PC-9 (cell line): ENCODE data around the gene CCDC192. TPM values are rescaled to one million over a fixed set of nuclear protein-coding genes. Genes with fewer than 3 reads are reported as not detected.

Source experiments
- BruUV-seq: library from RNA; stranded (reverse); fragments of 400-500 nt; replicated peaks from 2 replicates; lab custom pipeline; 2021; lab: Mats Ljungman, UMichigan
- CTCF ChIA-PET: fragments of 300-600 bp; sonication (Branson Sonifier 250); formaldehyde crosslinking; loops from one replicate; lab custom pipeline; 2022; ENCODE audit warnings: antibody characterized with exemption; lab: Charles Lee
- POLR2A ChIA-PET: fragments of 300-600 bp; sonication (Branson Sonifier 250); formaldehyde crosslinking; loops from one replicate; lab custom pipeline; 2022; ENCODE audit warnings: antibody characterized with exemption; ENCODE audit not compliant: unreplicated experiment; lab: Charles Lee
- DNase-seq, 2 experiments: peaks; one replicate each; pipeline versions ENCODE4 v3.0.0 to v3.0.0-alpha.2; 2015 to 2022; ENCODE audit warnings: mixed read lengths in 1 of 2
- H2AFZ ChIP-seq: fragments of 200-600 bp; sonication (generic); 2 replicates; pipeline ENCODE4 v1.8.1; 2017; ENCODE audit warnings: antibody characterized with exemption
- H3F3A ChIP-seq: fragments of 200-600 bp; sonication (generic); 2 replicates; pipeline ENCODE4 v1.8.1; 2017; ENCODE audit warnings: antibody characterized with exemption, mild to moderate bottlenecking, low read depth; ENCODE audit not compliant: insufficient read depth
- H3K27ac ChIP-seq: fragments of 200-600 bp; sonication (generic); 2 replicates; pipeline ENCODE4 v1.6.1; 2016; ENCODE audit warnings: mixed run types
- H3K27me3 ChIP-seq: fragments of 200-600 bp; sonication (generic); 2 replicates; pipeline ENCODE4 v1.6.1; 2016; ENCODE audit warnings: low read depth, mixed run types; ENCODE audit not compliant: insufficient read depth
- H3K36me3 ChIP-seq: fragments of 200-600 bp; sonication (generic); 2 replicates; pipeline ENCODE4 v1.6.1; 2016; ENCODE audit warnings: low read depth, mixed run types
- H3K4me1 ChIP-seq: fragments of 200-600 bp; sonication (generic); replicated peaks from 2 replicates; pipeline ENCODE4 v1.6.1; 2016; ENCODE audit warnings: mixed run types; ENCODE audit not compliant: insufficient read depth
- H3K4me2 ChIP-seq: fragments of 200-600 bp; sonication (generic); 2 replicates; pipeline ENCODE4 v1.6.1; 2017; ENCODE audit warnings: mixed run types
- H3K4me3 ChIP-seq: fragments of 200-600 bp; sonication (generic); 2 replicates; pipeline ENCODE4 v1.6.1; 2016; ENCODE audit warnings: mixed run types
- H3K79me2 ChIP-seq: fragments of 200-600 bp; sonication (generic); 2 replicates; pipeline ENCODE4 v1.6.1; 2017; ENCODE audit warnings: low read depth, mixed run types
- H3K9me2 ChIP-seq: fragments of 200-600 bp; sonication (generic); 2 replicates; pipeline ENCODE4 v1.8.1; 2017; ENCODE audit warnings: mild to moderate bottlenecking; ENCODE audit not compliant: insufficient read depth
- H3K9me3 ChIP-seq: fragments of 200-600 bp; sonication (generic); 2 replicates; pipeline ENCODE4 v1.8.1; 2016; ENCODE audit warnings: low read depth; ENCODE audit not compliant: insufficient read depth
- H4K20me1 ChIP-seq: fragments of 200-600 bp; sonication (generic); 2 replicates; pipeline ENCODE4 v1.8.1; 2017; ENCODE audit not compliant: insufficient read depth
- CTCF ChIP-seq: fragments of 200-600 bp; sonication (generic); conservative IDR thresholded peaks from 2 replicates; pipeline ENCODE4 v1.6.1; 2017; ENCODE audit warnings: mixed run types, antibody characterized with exemption, mild to moderate bottlenecking, moderate library complexity
- EZH2 ChIP-seq: fragments of 200-600 bp; sonication (generic); IDR thresholded peaks from 2 replicates; pipeline ENCODE4 v1.8.0; 2017; ENCODE audit warnings: antibody characterized with exemption, low read depth
- intact Hi-C: fragments of 100-400 bp; cut with micrococcal nuclease; formaldehyde crosslinking; loops from one replicate; pipeline ENCODE4 v1.10.0; 2022; ENCODE audit not compliant: unreplicated experiment
- total RNA-seq: library from RNA; stranded (reverse); gene quantifications from 2 replicates; pipeline ENCODE4 v1.2.3, GENCODE V29; 2021

Gene CCDC192
- total RNA-seq, 1 experiment from 2014 or later = not detected

GRCh38 chr5:127976991-127977717, 274.0 kb downstream of the CCDC192 start:
- ChIA-PET CTCF (interaction anchor here (0.7 kb wide), 1 partner anchor 17 kb away, joined by 11 read pairs; no protein-coding TSS in a partner anchor), POLR2A (interaction anchor here (0.6 kb wide), 1 partner anchor 672 kb away, joined by 8 read pairs; no protein-coding TSS in a partner anchor)
- no peaks in the 10 kb centered on the region for H3K9me3 ChIP-seq
- H3K4me2 ChIP-seq = no peak overlapping the region
- TF ChIP-seq CTCF (no peak), EZH2 (no peak)
- H3K36me3 ChIP-seq = no peaks in the 10 kb centered on the region
- intact Hi-C loops = no loop called here
- no peak overlapping the region for H2AFZ ChIP-seq
- H3K4me1 ChIP-seq = no peaks in the 10 kb centered on the region
- no peak for DNase-seq
- H3K9me2 ChIP-seq = no peaks in the 10 kb centered on the region; the same call in 1 of the 2 replicates
- no peaks in the 10 kb centered on the region for H3K79me2 ChIP-seq
- H4K20me1 ChIP-seq = no peaks in the 10 kb centered on the region
- BruUV-seq = no TSS peak
- H3K27me3 ChIP-seq = no peaks in the 10 kb centered on the region
- no peak overlapping the region for H3K27ac ChIP-seq
- H3F3A ChIP-seq = no peaks in the 10 kb centered on the region
- H3K4me3 ChIP-seq = no peak overlapping the region

- Histone ChIP-seq H3K9me2 (no peaks in the 10 kb centered on the region; the same call in 1 of the 2 replicates), H3K4me1 (no peaks in the 10 kb centered on the region), H2AFZ (no peak overlapping the region), H3K79me2 (no peaks in the 10 kb centered on the region), H3K27me3 (no peaks in the 10 kb centered on the region), H3K27ac (no peak overlapping the region), H3F3A (no peaks in the 10 kb centered on the region), H3K36me3 (no peaks in the 10 kb centered on the region), H3K4me2 (no peak overlapping the region), H4K20me1 (no peaks in the 10 kb centered on the region), H3K4me3 (no peak overlapping the region), H3K9me3 (no peaks in the 10 kb centered on the region)
- CTCF ChIA-PET = no interaction called here
- no peak for DNase-seq
- no TSS peak for BruUV-seq
- no peak for TF ChIP-seq EZH2
- TF ChIP-seq CTCF = no peak
- POLR2A ChIA-PET = interaction anchor here (0.7 kb wide), 1 partner anchor 52 kb away, joined by 3 read pairs; no protein-coding TSS in a partner anchor
- intact Hi-C loops = no loop called here
These were observed 275.6 kb downstream of the CCDC192 start for GRCh38 chr5:127978738-127979300.

GRCh38 chr5:127979475-127979874, 276.3 kb downstream of the CCDC192 start:
- POLR2A ChIA-PET = interaction anchor here (0.7 kb wide), 1 partner anchor 52 kb away, joined by 3 read pairs; no protein-coding TSS in a partner anchor
- H3K27ac ChIP-seq = no peak overlapping the region

More at GRCh38 chr5:127979475-127979874, 276.3 kb downstream of the CCDC192 start:
- Histone ChIP-seq H3K4me1 (no peaks in the 10 kb centered on the region), H3K36me3 (no peaks in the 10 kb centered on the region), H4K20me1 (no peaks in the 10 kb centered on the region), H3K9me2 (no peaks in the 10 kb centered on the region; the same call in 1 of the 2 replicates), H3K4me2 (no peak overlapping the region), H3F3A (no peaks in the 10 kb centered on the region), H3K4me3 (no peak overlapping the region), H3K9me3 (no peaks in the 10 kb centered on the region), H3K27me3 (no peaks in the 10 kb centered on the region), H3K79me2 (no peaks in the 10 kb centered on the region), H2AFZ (no peak overlapping the region)
- CTCF ChIA-PET = no interaction called here
- intact Hi-C loops = no loop called here
- no peak for DNase-seq
- no TSS peak for BruUV-seq
- TF ChIP-seq EZH2 = no peak
